Nephron (organoid): ENCODE data around the gene SMTNL2.
"Not testable (repeated sequence)": the region's sequence is repeated elsewhere in the genome, so short reads cannot be mapped to it uniquely, and the experiment has no call there.

Source experiments
- H3K27ac Mint-ChIP-seq, 3 experiments: 2 replicates each; pipeline ENCODE4 v1.8.0; 2020; ENCODE audit warnings: mixed read lengths in 3 of 3, mild to moderate bottlenecking in 2 of 3, moderate library complexity in 1 of 3
- H3K27me3 Mint-ChIP-seq: 2 replicates; pipeline ENCODE4 v1.8.0; 2021; ENCODE audit warnings: low read depth, mild to moderate bottlenecking, moderate library complexity, mixed read lengths
- H3K36me3 Mint-ChIP-seq: 2 replicates; pipeline ENCODE4 v1.8.0; 2020; ENCODE audit warnings: low read depth, mixed read lengths
- H3K4me1 Mint-ChIP-seq: 2 replicates; pipeline ENCODE4 v1.8.0; 2020; ENCODE audit warnings: mixed read lengths
- H3K4me3 Mint-ChIP-seq, 3 experiments: 2 replicates each; pipeline ENCODE4 v1.8.0; 2020; ENCODE audit warnings: mild to moderate bottlenecking in 3 of 3, mixed read lengths in 3 of 3, moderate library complexity in 2 of 3
- H3K9me3 Mint-ChIP-seq: 2 replicates; pipeline ENCODE4 v1.8.0; 2020; ENCODE audit warnings: mixed read lengths
- CTCF ChIP-seq, 3 experiments: fragments of 200-600 bp; sonication (generic); IDR thresholded peaks; one replicate each; pipeline ENCODE4 v1.5.0; 2021; ENCODE audit warnings: antibody characterized with exemption in 3 of 3; ENCODE audit not compliant: unreplicated experiment in 3 of 3

The SMTNL2 gene

GRCh38 chr17:4577386-4577993 lies 6.8 kb upstream of the SMTNL2 start:
- H3K27me3 Mint-ChIP-seq: no peaks in the 10 kb centered on the region
- peak overlapping the region; percentile 84 to 99 (median 98) for H3K27ac Mint-ChIP-seq
- no peaks in the 10 kb centered on the region for H3K9me3 Mint-ChIP-seq
- H3K36me3 Mint-ChIP-seq: no peaks in the 10 kb centered on the region
- H3K4me1 Mint-ChIP-seq: peaks cover 60% of the 10 kb centered on the region
- no peak for TF ChIP-seq CTCF (IDR thresholded peaks at IDR 0.05; ENCODE audit: unreplicated experiment in 3 of 3)
- peak overlapping the region in 1 of 3 experiments; percentile 27 for H3K4me3 Mint-ChIP-seq

GRCh38 chr17:4578349-4578748 lies 6.0 kb upstream of the SMTNL2 start:
- not testable (repeated sequence) for H3K9me3 Mint-ChIP-seq
- peaks cover 68% of the 10 kb centered on the region for H3K4me1 Mint-ChIP-seq

GRCh38 chr17:4579678-4580077 lies 4.7 kb upstream of the SMTNL2 start:
- peak overlapping the region; percentile 65 to 78 (median 76) for H3K27ac Mint-ChIP-seq
- TF ChIP-seq CTCF (IDR thresholded peaks at IDR 0.05; ENCODE audit: unreplicated experiment in 3 of 3): no peak
- no peaks in the 10 kb centered on the region for H3K36me3 Mint-ChIP-seq
- peaks cover 66% of the 10 kb centered on the region for H3K4me1 Mint-ChIP-seq
- H3K4me3 Mint-ChIP-seq: no peak overlapping the region
- H3K27me3 Mint-ChIP-seq: peaks cover 5% of the 10 kb centered on the region
- no peaks in the 10 kb centered on the region for H3K9me3 Mint-ChIP-seq

More at GRCh38 chr17:4578349-4578748, 6.0 kb upstream of the SMTNL2 start:
- peak overlapping the region in 2 of 3 experiments; percentile 84 to 99 for H3K27ac Mint-ChIP-seq
- H3K27me3 Mint-ChIP-seq, H3K36me3 Mint-ChIP-seq, H3K4me3 Mint-ChIP-seq: not testable (repeated sequence)

- H3K9me3 Mint-ChIP-seq: no peaks in the 10 kb centered on the region
Observed at GRCh38 chr17:4580291-4580690, 4.0 kb upstream of the SMTNL2 start.

GRCh38 chr17:4582101-4582501 lies 2.2 kb upstream of the SMTNL2 start:
- Mint-ChIP-seq H3K4me1 (peaks cover 66% of the 10 kb centered on the region), H3K9me3 (no peaks in the 10 kb centered on the region), H3K27ac (peak overlapping the region; percentile 83 to 95 (median 95)), H3K27me3 (peaks cover 17% of the 10 kb centered on the region), H3K4me3 (peak overlapping the region in 2 of 3 experiments; percentile 86 to 92), H3K36me3 (peaks cover 5% of the 10 kb centered on the region)
- TF ChIP-seq CTCF (IDR thresholded peaks at IDR 0.05; ENCODE audit: unreplicated experiment in 3 of 3): no peak

More at GRCh38 chr17:4580291-4580690, 4.0 kb upstream of the SMTNL2 start:
- H3K36me3 Mint-ChIP-seq: no peaks in the 10 kb centered on the region
- H3K27ac Mint-ChIP-seq: peak overlapping the region; percentile 65 to 78 (median 76)
- TF ChIP-seq CTCF (IDR thresholded peaks at IDR 0.05; ENCODE audit: unreplicated experiment in 3 of 3): no peak
- peaks cover 62% of the 10 kb centered on the region for H3K4me1 Mint-ChIP-seq
- H3K27me3 Mint-ChIP-seq: peaks cover 7% of the 10 kb centered on the region
- peak overlapping the region in 1 of 3 experiments; percentile 26 for H3K4me3 Mint-ChIP-seq

- TF ChIP-seq CTCF (IDR thresholded peaks at IDR 0.05; ENCODE audit: unreplicated experiment in 3 of 3): no peak
- Mint-ChIP-seq H3K4me3 (peak overlapping the region; percentile 86 to 92 (median 91)), H3K27ac (peak overlapping the region; percentile 83 to 95 (median 95)), H3K36me3 (peaks cover 5% of the 10 kb centered on the region), H3K27me3 (peaks cover 17% of the 10 kb centered on the region), H3K9me3 (no peaks in the 10 kb centered on the region), H3K4me1 (peaks cover 64% of the 10 kb centered on the region)
Observed at GRCh38 chr17:4582691-4583090, 1.6 kb upstream of the SMTNL2 start.
